Superior temporal gyrus (tissue), 1 donor: ENCODE results near the gene VSIG10L2.
"Not testable (repeated sequence)": the region's sequence is repeated elsewhere in the genome, so short reads cannot be mapped to it uniquely, and the experiment has no call there.

Experiments used
- DNase-seq: peaks from one replicate; pipeline ENCODE4 v3.0.0-alpha.2; 2016; ENCODE audit errors: extremely low spot score

VSIG10L2 gene

GRCh38 chr11:125945797-125946520 lies at the start of gene VSIG10L2:
VSIG10L2 (plus strand) TSS chr11:125946044; CDS start chr11:125946056, 12 bp downstream.
- DNase-seq = no peak

DNA sequence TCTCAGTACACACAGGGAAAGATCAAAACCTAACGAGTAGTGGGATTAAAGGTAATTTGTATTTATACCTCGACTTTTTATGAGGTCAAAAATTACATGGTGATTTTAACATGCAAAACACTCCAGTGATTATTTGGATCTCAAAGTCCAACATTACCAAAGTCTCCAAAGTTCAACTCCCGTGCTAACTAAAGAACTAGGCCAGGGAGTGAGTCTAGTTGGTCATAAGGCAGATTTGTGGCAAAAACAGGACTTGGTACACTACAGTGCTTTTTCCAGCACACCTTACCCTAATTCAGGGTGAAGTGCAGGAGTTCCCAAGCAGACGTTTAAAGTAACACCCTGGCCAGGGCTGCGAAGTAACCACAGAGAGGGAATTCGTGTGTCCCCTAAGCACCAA lies 44.0 kb upstream of the VSIG10L2 start:
- DNase-seq = no peak

DNA sequence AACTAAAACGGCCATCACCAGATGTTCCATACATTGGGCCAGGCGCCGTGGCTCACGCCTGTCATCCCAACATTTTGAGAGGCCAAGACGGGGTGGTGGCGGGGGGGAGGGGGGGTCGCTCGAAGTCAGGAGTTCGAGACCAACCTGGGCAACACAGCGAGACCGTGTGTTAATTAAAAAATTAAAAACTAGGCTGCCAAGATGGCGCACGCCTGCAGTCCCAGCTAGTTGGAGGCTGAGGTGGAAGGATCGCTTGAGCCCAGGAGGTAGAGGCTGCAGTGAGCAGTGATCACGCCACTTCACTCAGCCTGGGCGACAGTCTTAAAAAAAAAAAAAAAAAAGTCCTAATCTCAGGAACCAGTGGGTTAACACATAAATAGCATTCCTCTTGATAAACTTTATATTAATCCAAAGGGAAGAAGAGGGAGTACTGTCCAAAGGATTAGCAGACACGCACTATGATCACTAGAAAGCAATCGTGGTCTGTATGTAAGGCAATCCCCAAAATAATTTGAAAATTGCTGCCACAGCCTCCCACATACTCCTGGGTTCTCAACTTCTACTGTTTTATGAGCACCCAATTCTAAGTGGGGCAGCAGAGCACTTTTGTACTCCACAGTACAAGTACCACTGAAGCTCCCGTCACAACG lies 43.4 kb upstream of the VSIG10L2 start:
- DNase-seq = no peak

GRCh38 chr11:125902927-125903710 lies 42.7 kb upstream of the VSIG10L2 start, which contains the start of gene PUS3:
PUS3 (minus strand) TSS chr11:125903206; CDS start chr11:125896284, 6,922 bp downstream.
- peak; percentile 92 for DNase-seq

DNA sequence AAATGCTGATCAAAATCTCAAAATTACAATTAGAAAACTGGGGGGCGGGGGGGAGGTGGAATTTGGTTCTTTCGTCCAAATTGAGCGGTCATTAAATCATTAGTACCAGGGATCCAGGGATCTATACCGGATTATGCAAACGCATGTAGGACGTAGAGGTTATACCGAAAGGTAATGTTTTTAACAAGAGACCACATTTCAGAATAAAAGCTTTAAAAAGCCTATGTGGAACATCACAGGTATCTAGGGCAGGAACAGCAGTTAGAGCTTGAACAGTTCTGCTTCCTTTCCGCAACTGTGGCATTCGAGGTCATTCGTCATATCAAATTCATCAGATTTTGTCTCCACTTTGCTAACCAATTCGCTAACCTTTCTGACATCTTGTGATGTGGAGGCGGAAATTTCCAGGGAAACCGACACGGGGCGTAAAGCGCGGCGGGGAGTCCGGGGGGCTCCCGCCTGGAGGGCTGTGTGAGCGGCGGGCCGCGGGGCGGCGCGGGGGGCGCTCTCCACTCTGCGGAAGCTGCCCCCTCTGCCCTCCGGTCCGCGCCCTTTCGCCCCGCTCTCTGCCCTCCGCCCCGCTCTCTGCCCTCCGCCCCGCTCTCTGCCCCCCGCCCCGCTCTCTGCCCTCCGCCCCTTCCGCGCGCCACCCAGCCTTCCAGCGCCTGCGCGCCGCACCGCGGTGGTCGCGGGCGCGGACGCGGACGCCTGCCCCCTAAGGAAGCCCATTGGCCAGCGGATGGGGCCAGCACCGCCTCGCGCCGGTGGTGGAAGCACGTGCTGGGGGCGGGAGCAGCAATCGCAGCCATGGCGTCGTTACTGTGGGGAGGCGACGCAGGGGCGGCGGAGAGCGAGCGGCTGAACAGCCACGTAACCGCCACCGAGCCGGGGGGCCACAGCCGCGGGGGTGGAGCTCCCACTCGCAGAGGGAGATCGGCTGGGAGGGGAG lies 41.9 kb upstream of the VSIG10L2 start, which contains the start of gene DDX25:
DDX25 (plus strand) TSS at position 798 of the 949 bp plus-strand sequence; CDS start at position 808, 10 bp downstream.
- peak; percentile 51 for DNase-seq

GRCh38 chr11:125904678-125905077 lies 41.2 kb upstream of the VSIG10L2 start:
- DNase-seq = no peak

GRCh38 chr11:125910226-125910849 lies 35.5 kb upstream of the VSIG10L2 start:
- peak; percentile 53 for DNase-seq

DNA sequence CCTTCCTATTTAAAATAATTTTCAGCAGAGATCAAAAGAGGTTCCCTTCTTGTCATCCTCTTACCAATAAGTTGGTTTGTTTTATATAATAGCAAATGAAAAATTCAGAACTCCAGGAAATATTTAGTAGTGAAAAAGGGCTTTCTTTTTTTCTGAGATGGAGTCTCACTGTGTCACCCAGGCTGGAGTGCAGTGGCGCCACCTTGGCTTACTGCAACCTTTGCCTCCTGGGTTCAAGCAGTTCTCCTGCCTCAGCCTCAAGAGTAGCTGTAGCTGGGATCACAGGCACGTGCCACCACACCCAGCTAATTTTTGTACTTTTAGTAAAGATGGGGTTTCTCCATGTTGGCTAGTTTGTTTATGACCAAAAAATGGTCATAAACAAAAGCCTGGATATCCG lies 31.2 kb upstream of the VSIG10L2 start:
- DNase-seq = not testable (repeated sequence)

DNA sequence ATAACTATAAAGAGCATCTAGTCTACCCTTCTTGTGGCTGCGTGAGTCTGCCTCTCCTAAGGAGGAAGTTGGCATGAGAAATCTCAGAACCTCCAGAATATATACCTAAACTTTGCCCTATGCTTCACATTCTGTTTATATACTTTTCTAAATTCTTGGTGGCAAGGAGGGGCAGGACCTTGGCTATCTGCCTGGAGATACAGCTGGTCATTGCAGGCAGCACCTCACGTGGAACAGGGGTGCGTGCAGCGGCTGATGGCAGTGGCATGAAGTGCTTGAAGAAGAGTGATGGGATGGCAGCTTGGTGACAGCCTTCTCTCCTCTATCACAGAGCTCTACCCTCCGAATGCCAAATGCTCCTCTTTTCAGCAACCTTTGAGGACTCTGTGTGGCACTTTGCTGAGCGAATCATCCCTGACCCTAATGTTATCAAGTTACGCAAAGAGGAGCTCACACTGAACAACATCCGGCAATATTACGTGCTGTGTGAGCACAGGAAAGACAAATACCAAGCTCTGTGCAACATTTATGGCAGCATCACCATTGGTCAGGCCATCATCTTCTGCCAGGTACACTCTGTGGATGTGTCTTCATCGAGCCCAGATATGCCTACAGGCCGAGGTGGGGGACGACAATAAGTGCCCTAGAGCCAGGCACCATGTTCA lies 29.0 kb upstream of the VSIG10L2 start:
- DNase-seq = no peak

DNA sequence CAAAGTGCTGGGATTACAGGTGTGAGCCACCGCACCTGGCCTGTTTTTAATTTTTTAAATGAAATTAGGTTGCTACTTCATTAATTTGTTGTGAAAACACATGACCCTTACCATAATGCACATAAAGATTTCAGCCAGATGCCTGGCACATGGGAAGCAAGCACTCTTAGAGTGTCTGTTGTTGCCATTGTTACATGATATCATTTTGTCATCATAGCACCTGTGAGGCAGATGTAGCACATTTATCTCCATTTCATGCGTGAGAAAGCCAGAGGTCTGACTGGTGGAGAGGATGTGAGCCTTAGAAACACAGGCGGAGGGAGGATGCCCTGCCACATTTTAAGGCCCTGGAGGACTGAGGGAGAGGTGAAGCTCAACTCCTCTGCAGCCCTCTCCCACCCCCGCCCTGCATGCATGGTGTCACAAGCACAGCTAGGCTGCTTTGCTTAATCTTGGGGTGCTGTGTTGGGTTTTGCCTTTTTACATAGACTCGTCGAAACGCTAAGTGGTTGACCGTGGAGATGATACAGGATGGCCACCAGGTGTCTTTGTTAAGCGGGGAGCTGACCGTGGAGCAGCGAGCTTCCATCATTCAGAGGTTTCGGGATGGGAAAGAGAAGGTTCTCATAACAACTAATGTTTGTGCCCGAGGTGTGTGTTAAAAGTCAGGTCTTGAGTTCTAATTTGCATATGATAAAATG lies 27.6 kb upstream of the VSIG10L2 start:
- no peak for DNase-seq

DNA sequence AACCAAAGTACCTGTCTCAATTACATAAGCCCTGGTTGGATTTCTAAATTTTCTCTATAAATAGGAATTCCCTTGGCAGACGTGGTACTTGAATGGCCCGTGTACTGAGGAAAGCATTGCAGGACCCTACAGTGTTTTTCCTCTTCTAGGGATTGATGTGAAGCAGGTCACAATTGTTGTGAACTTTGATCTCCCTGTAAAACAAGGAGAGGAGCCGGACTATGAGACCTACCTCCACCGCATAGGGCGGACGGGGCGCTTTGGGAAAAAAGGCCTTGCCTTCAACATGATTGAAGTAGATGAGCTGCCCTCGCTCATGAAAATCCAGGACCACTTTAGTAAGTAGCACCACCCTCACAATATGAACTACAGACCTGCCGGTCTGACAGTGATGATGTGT lies 24.8 kb upstream of the VSIG10L2 start:
- DNase-seq = no peak

DNA sequence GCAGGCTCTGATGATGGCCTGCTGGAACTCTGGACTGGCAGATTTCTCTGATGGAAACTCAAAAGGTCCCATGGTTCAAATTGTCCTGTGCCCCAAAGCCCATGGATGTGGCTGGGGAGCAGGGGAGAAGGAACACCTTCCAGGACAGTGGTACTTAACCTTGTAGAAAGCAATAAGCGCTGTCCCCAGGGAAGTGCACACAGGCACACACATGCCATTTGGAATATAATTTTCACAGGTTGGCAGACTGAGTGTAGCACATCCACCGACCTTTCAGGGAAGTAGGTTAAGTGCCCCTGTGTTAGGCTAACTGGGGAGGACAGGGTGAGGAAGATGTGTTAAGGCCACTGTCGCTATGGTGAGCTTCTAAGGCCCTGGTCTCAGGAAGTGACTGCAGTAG lies 23.7 kb upstream of the VSIG10L2 start:
- DNase-seq = no peak

DNA sequence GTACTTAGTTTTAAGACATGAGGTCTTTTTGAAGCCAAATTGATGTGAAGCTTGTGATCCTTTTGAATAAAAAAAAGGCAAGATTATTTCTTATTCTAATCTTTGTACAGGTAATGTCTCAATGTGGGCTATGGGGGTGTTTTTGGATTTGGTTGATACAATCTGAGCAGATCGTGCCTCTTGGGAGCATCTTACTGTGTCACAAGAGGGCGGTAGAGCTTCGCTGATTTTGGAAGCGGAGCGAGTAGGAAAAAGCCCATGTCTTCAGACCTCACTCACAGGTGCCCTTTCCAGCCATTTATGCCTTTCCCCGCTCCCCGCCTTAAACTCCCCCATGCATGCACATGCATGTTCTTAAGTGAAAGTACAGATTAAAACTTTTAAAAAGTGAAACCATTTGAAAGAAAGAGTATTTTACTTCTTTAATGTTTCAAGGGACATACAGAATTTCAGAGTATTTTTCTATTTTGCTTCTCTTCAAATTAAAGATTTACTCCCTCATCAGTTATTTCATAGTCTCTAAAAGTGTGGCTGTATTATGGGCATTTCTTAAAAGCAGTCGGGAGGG lies 22.7 kb upstream of the VSIG10L2 start:
- peak; percentile 89 for DNase-seq

GRCh38 chr11:125923633-125924032 lies 22.2 kb upstream of the VSIG10L2 start:
- DNase-seq = no peak

DNA sequence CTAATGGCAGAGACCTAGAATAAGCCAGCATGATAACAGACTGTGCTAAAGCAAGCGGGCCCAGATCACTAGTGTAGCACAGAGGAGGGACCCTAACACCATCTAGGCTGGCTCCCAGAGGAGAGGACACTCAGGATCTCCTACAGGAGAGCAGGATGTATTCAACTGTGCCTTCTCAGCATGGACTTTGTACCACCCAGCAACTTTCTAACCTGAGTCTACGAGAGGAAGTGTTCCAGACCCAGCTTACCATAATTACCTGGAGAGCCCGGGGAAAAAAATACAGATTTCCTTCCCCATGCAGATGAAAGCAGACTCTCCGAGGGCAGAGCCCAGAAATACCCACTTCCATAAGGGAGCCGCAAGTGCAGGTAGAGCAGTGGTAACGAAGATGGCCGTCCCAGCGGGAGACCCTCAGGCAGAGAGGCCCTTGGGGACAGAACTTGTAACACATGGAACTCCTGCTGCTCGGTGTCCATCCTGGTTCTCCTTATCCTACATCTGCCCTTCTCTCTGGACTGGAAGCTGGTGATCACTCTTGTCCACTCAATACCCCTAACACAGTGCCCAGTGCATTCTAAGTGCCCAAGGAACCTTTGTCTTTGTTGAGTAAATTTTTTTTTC lies 21.3 kb upstream of the VSIG10L2 start:
- DNase-seq = no peak

DNA sequence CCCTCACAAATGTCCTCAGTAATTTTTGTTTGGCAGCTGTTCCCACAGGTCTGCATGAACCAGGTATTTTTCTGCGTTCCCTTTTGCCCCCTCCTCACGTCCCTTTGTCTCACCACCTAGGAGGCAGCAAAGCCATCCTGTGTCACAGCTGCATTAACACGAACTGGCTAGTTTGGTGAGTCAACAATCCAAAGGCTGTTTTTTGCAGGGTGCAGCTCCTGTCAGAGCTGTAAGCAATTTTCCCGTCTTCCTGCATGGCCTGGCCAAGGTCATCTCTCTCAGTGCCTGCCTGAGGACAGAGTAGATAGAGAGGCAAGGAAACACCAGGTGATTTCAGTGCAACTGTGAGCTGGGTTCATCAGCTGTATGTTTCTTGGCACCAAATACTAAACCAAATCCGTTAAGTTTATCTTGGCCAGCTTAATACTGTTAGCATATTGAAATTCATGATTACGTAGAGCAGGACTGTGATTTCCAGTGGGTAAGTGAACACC lies 20.6 kb upstream of the VSIG10L2 start:
- no peak for DNase-seq

- no peak for DNase-seq
Observed at GRCh38 chr11:125925804-125926203, 20.0 kb upstream of the VSIG10L2 start.

- no peak for DNase-seq
Observed at GRCh38 chr11:125926682-125927081, 19.2 kb upstream of the VSIG10L2 start.
